Testis (tissue), 2 donors: ENCODE results near the gene CCT4.

Experiments
- POLR2A ChIP-seq: fragments of 450-650 bp; IDR thresholded peaks from one replicate; pipeline ENCODE4 v1.6.1; 2017; ENCODE audit warnings: antibody characterized with exemption, mild to moderate bottlenecking, moderate library complexity
- TF ChIP-seq, protein P1 (sequence below), 3 experiments: fragments of 450-650 bp in 2 of 3; fragments of 200-600 bp in 1 of 3; sonication (generic) in 1 of 3; IDR thresholded peaks; one replicate each; pipeline ENCODE4 v1.5.1; 2016 to 2019; ENCODE audit warnings: antibody characterized with exemption in 3 of 3, mild to moderate bottlenecking in 2 of 3, moderate library complexity in 1 of 3

DNA sequence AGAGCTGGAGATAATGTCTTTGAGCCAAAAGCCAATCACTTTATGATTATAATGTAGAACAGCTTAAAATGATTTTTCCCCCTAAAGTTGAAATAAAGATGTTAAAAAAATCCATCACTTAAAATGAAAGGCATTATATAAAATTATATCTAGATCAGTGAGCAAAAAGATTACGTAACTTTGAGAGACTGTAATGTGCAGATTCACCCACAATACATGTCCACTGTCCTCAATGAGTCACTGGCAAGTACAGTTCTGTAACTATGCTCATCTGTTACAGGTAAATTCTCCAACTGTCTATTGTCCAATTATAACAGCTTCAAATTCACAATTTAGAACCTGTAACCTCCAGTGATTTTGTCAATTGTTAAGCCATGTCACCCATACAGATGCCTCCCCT lies 53.6 kb downstream of the CCT4 start:
- no peak for TF ChIP-seq POLR2A
- TF ChIP-seq, protein P1, sequence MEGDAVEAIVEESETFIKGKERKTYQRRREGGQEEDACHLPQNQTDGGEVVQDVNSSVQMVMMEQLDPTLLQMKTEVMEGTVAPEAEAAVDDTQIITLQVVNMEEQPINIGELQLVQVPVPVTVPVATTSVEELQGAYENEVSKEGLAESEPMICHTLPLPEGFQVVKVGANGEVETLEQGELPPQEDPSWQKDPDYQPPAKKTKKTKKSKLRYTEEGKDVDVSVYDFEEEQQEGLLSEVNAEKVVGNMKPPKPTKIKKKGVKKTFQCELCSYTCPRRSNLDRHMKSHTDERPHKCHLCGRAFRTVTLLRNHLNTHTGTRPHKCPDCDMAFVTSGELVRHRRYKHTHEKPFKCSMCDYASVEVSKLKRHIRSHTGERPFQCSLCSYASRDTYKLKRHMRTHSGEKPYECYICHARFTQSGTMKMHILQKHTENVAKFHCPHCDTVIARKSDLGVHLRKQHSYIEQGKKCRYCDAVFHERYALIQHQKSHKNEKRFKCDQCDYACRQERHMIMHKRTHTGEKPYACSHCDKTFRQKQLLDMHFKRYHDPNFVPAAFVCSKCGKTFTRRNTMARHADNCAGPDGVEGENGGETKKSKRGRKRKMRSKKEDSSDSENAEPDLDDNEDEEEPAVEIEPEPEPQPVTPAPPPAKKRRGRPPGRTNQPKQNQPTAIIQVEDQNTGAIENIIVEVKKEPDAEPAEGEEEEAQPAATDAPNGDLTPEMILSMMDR (IDR thresholded peaks at IDR 0.05) = no peak
